IPS-20b (cell line): Measurements from ENCODE around the gene ALDH1B1.
"Not testable (repeated sequence)": the region's sequence is repeated elsewhere in the genome, so short reads cannot be mapped to it uniquely, and the experiment has no call there.

Source experiments
- H3K27ac ChIP-seq: one replicate; pipeline ENCODE4 v1.5.1; 2013; ENCODE audit warnings: low read length
- H3K27me3 ChIP-seq: 2 replicates; pipeline ENCODE4 v1.6.1; 2013; ENCODE audit warnings: mild to moderate bottlenecking, low read length, inconsistent platforms; ENCODE audit not compliant: insufficient read depth
- H3K36me3 ChIP-seq: 2 replicates; pipeline ENCODE4 v1.6.1; 2013; ENCODE audit warnings: low read depth, mild to moderate bottlenecking, inconsistent platforms, low read length, moderate library complexity; ENCODE audit not compliant: insufficient read depth
- H3K4me1 ChIP-seq: 2 replicates; pipeline ENCODE4 v1.6.1; 2013; ENCODE audit warnings: mild to moderate bottlenecking, control low read depth, inconsistent platforms, low read length, moderate library complexity; ENCODE audit not compliant: insufficient read depth
- H3K4me3 ChIP-seq: 2 replicates; pipeline ENCODE4 v1.5.1; 2013; ENCODE audit warnings: mild to moderate bottlenecking, low read length, inconsistent platforms
- H3K9ac ChIP-seq: 2 replicates; pipeline ENCODE4 v1.6.1; 2013; ENCODE audit warnings: low read depth, mild to moderate bottlenecking, inconsistent platforms, low read length, moderate library complexity
- H3K9me3 ChIP-seq: 2 replicates; pipeline ENCODE4 v1.6.1; 2013; ENCODE audit warnings: mild to moderate bottlenecking, low read depth, low read length, inconsistent platforms; ENCODE audit not compliant: insufficient read depth

Gene ALDH1B1

GRCh38 chr9:38390442-38390841 lies 2.1 kb upstream of the ALDH1B1 start:
- Histone ChIP-seq H3K36me3 (peaks cover 6% of the 10 kb centered on the region; the same call in 1 of the 2 replicates), H3K27ac (no peak overlapping the region), H3K4me1 (peaks cover 5% of the 10 kb centered on the region), H3K9me3 (0 out of 2 replicates have a peak, but pooled peaks cover under 1% of the 10 kb centered on the region), H3K27me3 (peaks cover 27% of the 10 kb centered on the region), H3K4me3 (no peak overlapping the region), H3K9ac (no peak overlapping the region)

DNA sequence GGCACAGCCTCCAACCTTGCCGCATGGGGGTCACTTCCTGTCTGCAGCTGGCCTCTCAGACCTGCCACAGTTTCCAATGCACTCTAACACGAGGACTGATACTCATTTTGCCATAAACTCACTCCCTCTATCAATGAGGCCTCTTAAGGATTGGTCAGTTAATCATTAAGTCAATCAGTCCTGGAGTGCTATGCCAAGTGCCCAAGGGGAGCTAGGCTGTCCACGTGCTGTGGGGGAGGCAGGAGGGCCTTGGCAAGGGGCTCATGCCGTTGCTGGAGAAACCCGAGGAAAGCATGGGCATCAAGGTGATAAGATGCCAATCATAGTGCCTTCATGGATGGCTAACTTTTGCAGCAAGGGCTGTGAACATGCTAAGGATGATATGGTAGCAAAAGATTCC lies 1.7 kb upstream of the ALDH1B1 start:
- H3K27me3 ChIP-seq = peaks cover 23% of the 10 kb centered on the region
- H3K9ac ChIP-seq = no peak overlapping the region
- H3K4me1 ChIP-seq = peaks cover 5% of the 10 kb centered on the region
- no peak overlapping the region for H3K4me3 ChIP-seq
- H3K36me3 ChIP-seq = peaks cover 10% of the 10 kb centered on the region
- no peaks in the 10 kb centered on the region for H3K9me3 ChIP-seq
- H3K27ac ChIP-seq = no peak overlapping the region

GRCh38 chr9:38391278-38392118 lies 1.0 kb upstream of the ALDH1B1 start:
- peaks cover 18% of the 10 kb centered on the region for H3K27me3 ChIP-seq
- peaks cover 5% of the 10 kb centered on the region for H3K4me1 ChIP-seq
- no peak overlapping the region for H3K9ac ChIP-seq
- no peaks in the 10 kb centered on the region for H3K9me3 ChIP-seq
- peak overlapping the region; percentile 97; the same call in 1 of the 2 replicates for H3K4me3 ChIP-seq
- H3K27ac ChIP-seq = no peak overlapping the region
- H3K36me3 ChIP-seq = peaks cover 16% of the 10 kb centered on the region

GRCh38 chr9:38393128-38393796 lies 760 bp downstream of the ALDH1B1 start:
- Histone ChIP-seq H3K4me1 (peaks cover 5% of the 10 kb centered on the region), H3K9me3 (no peaks in the 10 kb centered on the region), H3K27ac (peak overlapping the region; percentile 78), H3K4me3 (peak overlapping the region; percentile 97), H3K36me3 (peaks cover 32% of the 10 kb centered on the region), H3K9ac (peak overlapping the region; percentile 95), H3K27me3 (peaks cover 13% of the 10 kb centered on the region)

GRCh38 chr9:38394416-38394815 lies 1.9 kb downstream of the ALDH1B1 start:
- Histone ChIP-seq H3K36me3 (peaks cover 40% of the 10 kb centered on the region), H3K27ac (no peak overlapping the region), H3K9me3 (no peaks in the 10 kb centered on the region), H3K9ac (peak overlapping the region; percentile 21; the same call in 1 of the 2 replicates), H3K4me1 (peaks cover 5% of the 10 kb centered on the region), H3K4me3 (peak overlapping the region; percentile 97; the same call in 1 of the 2 replicates), H3K27me3 (peaks cover 13% of the 10 kb centered on the region)

DNA sequence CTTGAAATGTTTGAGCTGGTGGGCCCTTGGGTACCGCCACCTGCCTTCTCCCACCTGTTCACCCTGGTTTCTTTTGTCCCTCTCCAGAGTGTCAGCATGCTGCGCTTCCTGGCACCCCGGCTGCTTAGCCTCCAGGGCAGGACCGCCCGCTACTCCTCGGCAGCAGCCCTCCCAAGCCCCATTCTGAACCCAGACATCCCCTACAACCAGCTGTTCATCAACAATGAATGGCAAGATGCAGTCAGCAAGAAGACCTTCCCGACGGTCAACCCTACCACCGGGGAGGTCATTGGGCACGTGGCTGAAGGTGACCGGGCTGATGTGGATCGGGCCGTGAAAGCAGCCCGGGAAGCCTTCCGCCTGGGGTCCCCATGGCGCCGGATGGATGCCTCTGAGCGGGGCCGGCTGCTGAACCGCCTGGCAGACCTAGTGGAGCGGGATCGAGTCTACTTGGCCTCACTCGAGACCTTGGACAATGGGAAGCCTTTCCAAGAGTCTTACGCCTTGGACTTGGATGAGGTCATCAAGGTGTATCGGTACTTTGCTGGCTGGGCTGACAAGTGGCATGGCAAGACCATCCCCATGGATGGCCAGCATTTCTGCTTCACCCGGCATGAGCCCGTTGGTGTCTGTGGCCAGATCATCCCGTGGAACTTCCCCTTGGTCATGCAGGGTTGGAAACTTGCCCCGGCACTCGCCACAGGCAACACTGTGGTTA lies 3.3 kb downstream of the ALDH1B1 start:
- Histone ChIP-seq H3K27me3 (peaks cover 10% of the 10 kb centered on the region), H3K36me3 (peaks cover 41% of the 10 kb centered on the region), H3K4me1 (peaks cover 6% of the 10 kb centered on the region), H3K27ac (no peak overlapping the region), H3K4me3 (no peak overlapping the region), H3K9me3 (no peaks in the 10 kb centered on the region), H3K9ac (no peak overlapping the region)

DNA sequence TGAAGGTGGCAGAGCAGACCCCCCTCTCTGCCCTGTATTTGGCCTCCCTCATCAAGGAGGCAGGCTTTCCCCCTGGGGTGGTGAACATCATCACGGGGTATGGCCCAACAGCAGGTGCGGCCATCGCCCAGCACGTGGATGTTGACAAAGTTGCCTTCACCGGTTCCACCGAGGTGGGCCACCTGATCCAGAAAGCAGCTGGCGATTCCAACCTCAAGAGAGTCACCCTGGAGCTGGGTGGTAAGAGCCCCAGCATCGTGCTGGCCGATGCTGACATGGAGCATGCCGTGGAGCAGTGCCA lies 3.8 kb downstream of the ALDH1B1 start:
- Histone ChIP-seq H3K4me1 (peaks cover 10% of the 10 kb centered on the region), H3K4me3 (no peak overlapping the region), H3K36me3 (peaks cover 41% of the 10 kb centered on the region), H3K27ac (no peak overlapping the region), H3K9ac (no peak overlapping the region), H3K9me3 (no peaks in the 10 kb centered on the region), H3K27me3 (peaks cover 5% of the 10 kb centered on the region)

GRCh38 chr9:38399191-38399590 lies 6.7 kb downstream of the ALDH1B1 start:
- not testable (repeated sequence) for H3K27me3 ChIP-seq, H3K9ac ChIP-seq, H3K4me3 ChIP-seq, H3K9me3 ChIP-seq, H3K4me1 ChIP-seq, H3K27ac ChIP-seq
- H3K36me3 ChIP-seq = peaks cover 41% of the 10 kb centered on the region

DNA sequence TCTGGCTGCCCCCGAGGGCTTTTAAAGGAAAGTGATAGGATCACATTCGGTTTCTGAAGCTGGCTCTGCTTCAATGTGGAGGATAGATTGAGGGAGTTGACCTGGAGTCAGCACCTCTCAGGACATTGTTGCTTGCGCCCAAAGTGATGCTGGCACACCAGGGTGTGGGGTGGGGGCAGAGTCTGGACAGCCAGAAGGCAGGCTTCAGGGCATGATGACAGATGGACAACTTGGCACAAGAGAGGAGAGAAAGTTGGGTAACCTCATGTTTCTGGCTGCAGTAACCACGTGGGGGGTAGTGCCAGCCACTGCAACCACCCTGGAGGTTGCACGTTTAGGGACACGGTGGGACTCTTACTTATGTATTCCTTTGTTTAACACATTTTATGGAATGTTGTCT lies 9.5 kb downstream of the ALDH1B1 start:
- no peak overlapping the region for H3K9ac ChIP-seq
- no peaks in the 10 kb centered on the region for H3K27me3 ChIP-seq
- H3K4me1 ChIP-seq = peaks cover 5% of the 10 kb centered on the region; the same call in 1 of the 2 replicates
- no peak overlapping the region for H3K27ac ChIP-seq
- H3K36me3 ChIP-seq = peaks cover 24% of the 10 kb centered on the region
- no peak overlapping the region for H3K4me3 ChIP-seq
- no peaks in the 10 kb centered on the region for H3K9me3 ChIP-seq

- Histone ChIP-seq H3K9ac (no peak overlapping the region), H3K4me1 (peaks cover 5% of the 10 kb centered on the region; the same call in 1 of the 2 replicates), H3K27me3 (no peaks in the 10 kb centered on the region), H3K36me3 (peaks cover 21% of the 10 kb centered on the region; the same call in 1 of the 2 replicates), H3K9me3 (no peaks in the 10 kb centered on the region), H3K4me3 (no peak overlapping the region), H3K27ac (no peak overlapping the region)
These were observed 11.8 kb downstream of the ALDH1B1 start for GRCh38 chr9:38404314-38404713.

DNA sequence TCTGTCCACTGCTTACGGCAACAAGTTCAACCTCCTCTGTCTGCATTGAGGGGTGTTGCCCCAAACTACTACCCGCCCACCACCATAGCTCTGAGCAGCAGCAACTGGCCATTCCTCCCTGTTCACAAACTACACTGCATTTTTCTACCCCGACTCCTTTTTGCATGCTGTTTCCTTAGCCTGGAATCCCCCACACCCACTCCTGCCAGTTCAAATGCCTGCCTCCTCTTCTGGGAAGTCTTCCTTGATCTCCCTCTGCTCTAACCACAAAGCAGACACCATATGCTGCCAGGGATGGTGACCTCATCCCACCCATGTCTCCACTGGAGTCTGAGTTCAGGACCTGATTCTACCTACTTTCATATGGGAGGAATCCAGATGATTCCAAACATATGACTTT lies 13.3 kb downstream of the ALDH1B1 start:
- Histone ChIP-seq H3K27ac (no peak overlapping the region), H3K27me3 (no peaks in the 10 kb centered on the region), H3K36me3 (peaks cover 23% of the 10 kb centered on the region; the same call in 1 of the 2 replicates), H3K4me1 (peaks cover 4% of the 10 kb centered on the region; the same call in 1 of the 2 replicates), H3K9ac (no peak overlapping the region), H3K4me3 (no peak overlapping the region), H3K9me3 (no peaks in the 10 kb centered on the region)
